H1 (cell line): ENCODE data around the gene KIF5A. TPM values are rescaled to one million over a fixed set of nuclear protein-coding genes. Genes with fewer than 3 reads are reported as not detected.
A peak's percentile ranks its signal among the peaks of the same experiment; 100 is the strongest.

Experiments
- EZH2 ChIP-seq: fragments of 200-600 bp; sonication (generic); IDR thresholded peaks from 2 replicates; pipeline ENCODE4 v1.7.1; 2012; ENCODE audit warnings: low read depth, mild to moderate bottlenecking, moderate library complexity, low read length, inconsistent platforms; ENCODE audit not compliant: severe bottlenecking
- HDAC6 ChIP-seq: IDR thresholded peaks from one replicate; pipeline ENCODE4 v1.7.1; 2012; ENCODE audit warnings: low read depth, mild to moderate bottlenecking, inconsistent platforms, low read length, moderate library complexity
- RXRA ChIP-seq: IDR thresholded peaks from 2 replicates; pipeline ENCODE4 v1.6.1; 2011; ENCODE audit warnings: low read depth, mild to moderate bottlenecking, low read length, moderate library complexity; ENCODE audit not compliant: insufficient read depth
- SIN3A ChIP-seq, 2 experiments: IDR thresholded peaks in 1 of 2; conservative IDR thresholded peaks in 1 of 2; 2 replicates each; pipeline ENCODE4 v1.6.1; 2011 to 2012; ENCODE audit warnings: low read length in 2 of 2, improper control_type of control experiment in 1 of 2, low read depth in 1 of 2, mild to moderate bottlenecking in 1 of 2
- SP1 ChIP-seq: IDR thresholded peaks from 2 replicates; pipeline ENCODE4 v1.6.1; 2011; ENCODE audit warnings: low read depth, low read length
- polyA plus RNA-seq, 7 experiments: library from polyadenylated mRNA; depleted of rRNA in 3 of 7; stranded (reverse) in 5 of 7; unstranded in 2 of 7; fragments of >200 nt in 5 of 7; fragments of 200-250 nt in 2 of 7; gene quantifications; 1 replicate in 5 of 7; 2 replicates in 1 of 7; 4 replicates in 1 of 7; pipeline versions ENCODE4 v1.2.1 to v1.2.3, GENCODE V29; 2011 to 2013; ENCODE audit warnings: missing spikeins in 2 of 7, mixed read lengths in 2 of 7
- total RNA-seq: library from RNA; stranded (reverse); fragmentation: NEBNext Ultra II Directional; extraction: Animal tissue kit (Norgen Biotek cat#: 25700); gene quantifications from 2 replicates; pipeline ENCODE4 v1.2.1, GENCODE V29; 2021

Gene KIF5A
- total and polyA plus RNA-seq, 2 of the 8 experiments (the other 6 are each of a cell fraction or from before 2014, with no cell fraction given): 10.7 to 21.9 TPM

DNA sequence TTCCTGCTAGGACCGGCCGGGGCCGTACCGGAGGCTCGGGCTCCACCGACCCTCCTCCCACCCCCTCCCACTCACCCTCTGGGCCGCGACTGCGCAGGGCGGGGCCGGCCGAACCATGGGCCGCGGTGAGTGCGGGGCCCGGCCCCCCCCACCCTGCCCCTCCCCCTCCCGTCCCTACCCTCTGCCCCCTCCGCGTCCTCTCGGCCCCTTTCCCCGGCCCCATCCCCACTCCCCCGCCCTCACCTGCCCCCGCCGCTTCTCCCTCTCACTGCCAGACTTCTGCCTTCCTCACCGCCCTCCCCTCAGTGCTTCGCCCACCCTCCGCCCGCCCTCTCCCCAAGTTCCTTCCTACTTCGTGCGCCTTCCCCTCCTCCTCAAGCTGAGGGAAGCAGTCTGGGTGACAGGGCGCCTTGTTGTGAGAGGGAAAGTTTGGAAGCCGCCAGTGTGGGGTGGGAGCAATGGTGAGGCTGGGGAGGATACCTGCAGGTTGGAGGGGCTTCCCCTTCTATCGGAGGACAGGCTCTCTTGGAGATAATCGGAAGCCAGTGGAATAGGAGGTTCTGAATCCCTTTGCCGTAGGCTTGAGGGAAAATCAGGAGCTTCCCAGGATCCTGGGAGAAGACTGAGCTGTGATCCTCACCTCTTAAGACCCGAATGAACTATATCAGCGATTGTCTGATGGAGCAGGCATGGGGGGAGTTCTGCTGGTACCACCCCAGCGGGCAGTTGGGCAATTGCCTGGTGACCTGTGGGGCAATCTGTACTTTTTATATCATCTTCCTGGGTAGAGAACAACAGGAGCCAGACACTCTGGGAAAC, 26.7 kb upstream of the KIF5A start (continued):
- no peak for TF ChIP-seq EZH2
- no peak for TF ChIP-seq HDAC6
- TF ChIP-seq SIN3A (conservative IDR thresholded peaks at IDR 0.05 in 1 of 2, IDR thresholded peaks at IDR 0.05 in 1 of 2; ENCODE audit: low read depth in 1 of 2, low read length in 2 of 2): peak in 1 of 2 experiments; percentile 83; a peak in 2 of 4 replicates
- TF ChIP-seq SP1: 0 out of 2 replicates have a peak, but pooled peaks have one; percentile 7
- no peak for TF ChIP-seq RXRA
